GM23338 (cell line): ENCODE measurements around the gene SDR42E2. TPM values are rescaled to one million over a fixed set of nuclear protein-coding genes. Genes with fewer than 3 reads are reported as not detected.

Source experiments
- ATAC-seq: fragments of 200-7000 bp; cut with Tn5 transposase; 3 replicates; pipeline ENCODE4 v1.9.1; 2020
- DNase-seq: peaks from one replicate; pipeline ENCODE4 v3.0.0-alpha.2; 2015; ENCODE audit warnings: low spot score
- H2AFZ ChIP-seq: fragments of 200-600 bp; sonication (generic); 2 replicates; pipeline ENCODE4 v1.8.0; 2016; ENCODE audit warnings: antibody characterized with exemption, mild to moderate bottlenecking, moderate library complexity
- H3F3A ChIP-seq: fragments of 200-600 bp; sonication (generic); replicated peaks from 2 replicates; pipeline ENCODE4 v1.8.0; 2017; ENCODE audit warnings: antibody characterized with exemption, mixed run types, low read depth
- H3K27ac ChIP-seq: fragments of 200-600 bp; sonication (generic); 2 replicates; pipeline ENCODE4 v1.6.1; 2016; ENCODE audit warnings: low read depth
- H3K27me3 ChIP-seq: fragments of 200-600 bp; sonication (generic); 2 replicates; pipeline ENCODE4 v1.8.0; 2016; ENCODE audit warnings: mild to moderate bottlenecking, mixed run types, moderate library complexity; ENCODE audit not compliant: insufficient read depth
- H3K36me3 ChIP-seq: fragments of 200-600 bp; sonication (generic); 2 replicates; pipeline ENCODE4 v1.8.0; 2016; ENCODE audit warnings: mild to moderate bottlenecking; ENCODE audit not compliant: insufficient read depth
- H3K4me1 ChIP-seq: fragments of 200-600 bp; sonication (generic); 2 replicates; pipeline ENCODE4 v1.8.0; 2016; ENCODE audit warnings: mild to moderate bottlenecking, moderate library complexity; ENCODE audit not compliant: insufficient read depth
- H3K4me2 ChIP-seq: fragments of 200-600 bp; sonication (generic); 2 replicates; pipeline ENCODE4 v1.7.1; 2017; ENCODE audit warnings: mixed run types
- H3K4me3 ChIP-seq: fragments of 200-600 bp; sonication (generic); 2 replicates; pipeline ENCODE4 v1.6.1; 2016; ENCODE audit warnings: mixed run types
- H3K79me2 ChIP-seq: fragments of 200-600 bp; sonication (generic); replicated peaks from 2 replicates; pipeline ENCODE4 v1.8.0; 2017; ENCODE audit warnings: mild to moderate bottlenecking; ENCODE audit not compliant: insufficient read depth
- H3K9me2 ChIP-seq: fragments of 200-600 bp; sonication (generic); 2 replicates; pipeline ENCODE4 v1.8.0; 2017; ENCODE audit not compliant: insufficient read depth
- H4K20me1 ChIP-seq: fragments of 200-600 bp; sonication (generic); replicated peaks from 2 replicates; pipeline ENCODE4 v1.8.0; 2017; ENCODE audit warnings: mild to moderate bottlenecking; ENCODE audit not compliant: insufficient read depth
- H3K27ac Mint-ChIP-seq: 2 replicates; pipeline ENCODE4 v1.8.0; 2020; ENCODE audit warnings: inconsistent platforms, mild to moderate bottlenecking, moderate library complexity, mixed read lengths
- H3K27me3 Mint-ChIP-seq: 3 replicates; pipeline ENCODE4 v1.8.0; 2022; ENCODE audit warnings: low read depth, mild to moderate bottlenecking, moderate library complexity, mixed read lengths, inconsistent platforms; ENCODE audit not compliant: insufficient read depth, poor library complexity
- H3K36me3 Mint-ChIP-seq: 3 replicates; pipeline ENCODE4 v1.8.0; 2021; ENCODE audit warnings: low read depth, mild to moderate bottlenecking, inconsistent platforms, moderate library complexity, mixed read lengths
- H3K4me1 Mint-ChIP-seq: 3 replicates; pipeline ENCODE4 v1.8.0; 2020; ENCODE audit warnings: mild to moderate bottlenecking, inconsistent platforms, mixed read lengths
- H3K4me3 Mint-ChIP-seq: 3 replicates; pipeline ENCODE4 v1.8.0; 2021; ENCODE audit warnings: moderate library complexity, mild to moderate bottlenecking, inconsistent platforms, mixed read lengths
- H3K9me3 Mint-ChIP-seq: 3 replicates; pipeline ENCODE4 v1.8.0; 2020; ENCODE audit warnings: moderate library complexity, mild to moderate bottlenecking, inconsistent platforms, mixed read lengths
- ETS1 ChIP-seq: IDR thresholded peaks from 2 replicates; pipeline ENCODE4 v1.6.1; 2016; ENCODE audit warnings: antibody characterized with exemption
- EZH2phosphoT487 ChIP-seq: fragments of 200-600 bp; sonication (generic); IDR thresholded peaks from one replicate; pipeline ENCODE4 v1.8.1; 2018; ENCODE audit warnings: antibody characterized with exemption; ENCODE audit not compliant: unreplicated experiment
- JUNB ChIP-seq: IDR thresholded peaks from one replicate; pipeline ENCODE4 v1.6.1; 2016; ENCODE audit warnings: antibody characterized with exemption; ENCODE audit not compliant: unreplicated experiment
- NANOG ChIP-seq: IDR thresholded peaks from 2 replicates; pipeline ENCODE4 v1.6.1; 2016; ENCODE audit warnings: antibody characterized with exemption, borderline replicate concordance
- POLR2AphosphoS5 ChIP-seq: IDR thresholded peaks from 2 replicates; pipeline ENCODE4 v1.6.1; 2016; ENCODE audit warnings: antibody characterized with exemption, low read depth
- polyA plus RNA-seq: library from polyadenylated mRNA; unstranded; fragments of >200 nt; fragmentation: Nextera tagmentation; extraction: Ambion mirVana; gene quantifications from 2 replicates; pipeline ENCODE4 v1.2.1, GENCODE V29; 2016
- total RNA-seq: library from RNA; depleted of rRNA; stranded (reverse); fragments of >200 nt; shearing (Covaris generic); gene quantifications from 2 replicates; pipeline ENCODE4 v1.2.3, GENCODE V29; 2014
- TF ChIP-seq, protein P1 (sequence below): IDR thresholded peaks from one replicate; pipeline ENCODE4 v1.6.1; 2018; ENCODE audit warnings: antibody characterized with exemption; ENCODE audit not compliant: unreplicated experiment
- TF ChIP-seq, protein P2 (sequence below): fragments of 250-450 bp; sonication (Bioruptor Pico); IDR thresholded peaks from 2 replicates; pipeline ENCODE4 v1.5.0; 2020; ENCODE audit warnings: mild to moderate bottlenecking, moderate library complexity

The SDR42E2 gene
- total and polyA plus RNA-seq, 2 experiments from 2014 or later, result 0.15 TPM; not detected in 1

DNA sequence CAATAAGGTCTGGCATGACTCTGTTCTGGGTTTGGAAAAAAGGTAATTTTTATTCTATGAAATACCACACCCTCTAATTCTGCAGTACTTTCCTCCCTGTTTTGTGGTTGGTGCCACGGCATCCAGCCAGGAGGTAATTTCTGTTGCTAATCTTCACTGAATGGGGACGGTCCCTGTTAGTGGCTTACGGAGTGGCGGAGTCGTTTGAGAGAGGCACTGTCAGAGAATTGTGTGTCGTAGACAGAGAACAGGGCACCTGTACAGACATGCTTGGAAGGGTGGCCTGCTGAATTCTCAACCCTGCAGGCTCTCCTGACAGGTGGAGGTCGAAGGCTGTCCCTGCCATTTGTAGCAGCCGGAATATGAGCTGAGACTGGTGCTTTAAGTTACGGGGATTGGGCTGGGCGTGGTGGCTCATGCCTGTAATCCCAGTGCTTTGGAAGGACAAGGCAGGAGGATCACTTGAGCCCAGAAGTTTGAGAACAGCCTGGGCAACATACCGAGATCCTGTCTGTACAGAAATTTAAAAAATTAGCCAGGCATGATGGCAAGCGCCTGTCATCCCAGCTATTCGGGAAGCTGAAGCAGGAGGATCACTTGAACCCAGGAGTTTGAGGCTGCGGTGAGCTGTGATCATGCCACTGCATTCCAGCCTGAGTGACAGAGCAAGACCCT lies 77.0 kb downstream of the SDR42E2 start (continued):
- TF ChIP-seq, protein P1, sequence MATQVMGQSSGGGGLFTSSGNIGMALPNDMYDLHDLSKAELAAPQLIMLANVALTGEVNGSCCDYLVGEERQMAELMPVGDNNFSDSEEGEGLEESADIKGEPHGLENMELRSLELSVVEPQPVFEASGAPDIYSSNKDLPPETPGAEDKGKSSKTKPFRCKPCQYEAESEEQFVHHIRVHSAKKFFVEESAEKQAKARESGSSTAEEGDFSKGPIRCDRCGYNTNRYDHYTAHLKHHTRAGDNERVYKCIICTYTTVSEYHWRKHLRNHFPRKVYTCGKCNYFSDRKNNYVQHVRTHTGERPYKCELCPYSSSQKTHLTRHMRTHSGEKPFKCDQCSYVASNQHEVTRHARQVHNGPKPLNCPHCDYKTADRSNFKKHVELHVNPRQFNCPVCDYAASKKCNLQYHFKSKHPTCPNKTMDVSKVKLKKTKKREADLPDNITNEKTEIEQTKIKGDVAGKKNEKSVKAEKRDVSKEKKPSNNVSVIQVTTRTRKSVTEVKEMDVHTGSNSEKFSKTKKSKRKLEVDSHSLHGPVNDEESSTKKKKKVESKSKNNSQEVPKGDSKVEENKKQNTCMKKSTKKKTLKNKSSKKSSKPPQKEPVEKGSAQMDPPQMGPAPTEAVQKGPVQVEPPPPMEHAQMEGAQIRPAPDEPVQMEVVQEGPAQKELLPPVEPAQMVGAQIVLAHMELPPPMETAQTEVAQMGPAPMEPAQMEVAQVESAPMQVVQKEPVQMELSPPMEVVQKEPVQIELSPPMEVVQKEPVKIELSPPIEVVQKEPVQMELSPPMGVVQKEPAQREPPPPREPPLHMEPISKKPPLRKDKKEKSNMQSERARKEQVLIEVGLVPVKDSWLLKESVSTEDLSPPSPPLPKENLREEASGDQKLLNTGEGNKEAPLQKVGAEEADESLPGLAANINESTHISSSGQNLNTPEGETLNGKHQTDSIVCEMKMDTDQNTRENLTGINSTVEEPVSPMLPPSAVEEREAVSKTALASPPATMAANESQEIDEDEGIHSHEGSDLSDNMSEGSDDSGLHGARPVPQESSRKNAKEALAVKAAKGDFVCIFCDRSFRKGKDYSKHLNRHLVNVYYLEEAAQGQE, result no peak

DNA sequence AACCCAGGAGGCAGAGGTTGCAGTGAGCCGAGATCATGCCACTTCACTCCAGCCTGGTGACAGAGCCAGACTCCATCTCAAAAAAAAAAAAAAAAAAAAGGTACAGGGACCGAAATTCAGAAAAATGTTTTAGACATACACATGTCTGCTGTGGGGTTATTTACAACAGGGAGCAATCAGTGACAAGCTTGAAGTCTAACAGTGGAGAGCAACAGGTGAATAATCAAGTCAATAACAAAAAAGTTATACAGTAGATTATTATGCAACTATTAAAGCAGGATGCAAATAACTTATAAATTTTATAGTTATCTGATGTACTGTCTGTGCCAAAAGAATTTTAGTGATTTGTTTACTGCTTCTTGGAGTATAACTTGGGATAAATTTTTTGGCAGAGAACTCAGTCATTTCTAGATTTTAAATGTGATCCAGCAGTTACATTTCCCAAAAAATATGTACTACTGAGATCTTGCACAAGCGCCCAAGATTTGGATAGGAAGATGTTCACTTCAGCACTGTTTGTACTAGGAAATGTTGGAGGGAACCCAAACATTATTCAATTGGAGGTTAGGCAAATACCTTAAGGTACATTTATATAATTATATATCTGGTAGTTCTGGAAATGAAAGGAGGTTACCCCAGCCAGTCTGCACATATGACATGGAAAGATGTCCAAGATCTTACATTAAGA lies 77.9 kb downstream of the SDR42E2 start:
- Histone ChIP-seq H4K20me1 (no peaks in the 10 kb centered on the region; the same call in 1 of the 2 replicates), H3K4me3 (no peak overlapping the region)
- TF ChIP-seq JUNB (no peak), EZH2phosphoT487 (no peak), ETS1 (no peak), POLR2AphosphoS5 (no peak), NANOG (no peak)
- TF ChIP-seq, protein P2, sequence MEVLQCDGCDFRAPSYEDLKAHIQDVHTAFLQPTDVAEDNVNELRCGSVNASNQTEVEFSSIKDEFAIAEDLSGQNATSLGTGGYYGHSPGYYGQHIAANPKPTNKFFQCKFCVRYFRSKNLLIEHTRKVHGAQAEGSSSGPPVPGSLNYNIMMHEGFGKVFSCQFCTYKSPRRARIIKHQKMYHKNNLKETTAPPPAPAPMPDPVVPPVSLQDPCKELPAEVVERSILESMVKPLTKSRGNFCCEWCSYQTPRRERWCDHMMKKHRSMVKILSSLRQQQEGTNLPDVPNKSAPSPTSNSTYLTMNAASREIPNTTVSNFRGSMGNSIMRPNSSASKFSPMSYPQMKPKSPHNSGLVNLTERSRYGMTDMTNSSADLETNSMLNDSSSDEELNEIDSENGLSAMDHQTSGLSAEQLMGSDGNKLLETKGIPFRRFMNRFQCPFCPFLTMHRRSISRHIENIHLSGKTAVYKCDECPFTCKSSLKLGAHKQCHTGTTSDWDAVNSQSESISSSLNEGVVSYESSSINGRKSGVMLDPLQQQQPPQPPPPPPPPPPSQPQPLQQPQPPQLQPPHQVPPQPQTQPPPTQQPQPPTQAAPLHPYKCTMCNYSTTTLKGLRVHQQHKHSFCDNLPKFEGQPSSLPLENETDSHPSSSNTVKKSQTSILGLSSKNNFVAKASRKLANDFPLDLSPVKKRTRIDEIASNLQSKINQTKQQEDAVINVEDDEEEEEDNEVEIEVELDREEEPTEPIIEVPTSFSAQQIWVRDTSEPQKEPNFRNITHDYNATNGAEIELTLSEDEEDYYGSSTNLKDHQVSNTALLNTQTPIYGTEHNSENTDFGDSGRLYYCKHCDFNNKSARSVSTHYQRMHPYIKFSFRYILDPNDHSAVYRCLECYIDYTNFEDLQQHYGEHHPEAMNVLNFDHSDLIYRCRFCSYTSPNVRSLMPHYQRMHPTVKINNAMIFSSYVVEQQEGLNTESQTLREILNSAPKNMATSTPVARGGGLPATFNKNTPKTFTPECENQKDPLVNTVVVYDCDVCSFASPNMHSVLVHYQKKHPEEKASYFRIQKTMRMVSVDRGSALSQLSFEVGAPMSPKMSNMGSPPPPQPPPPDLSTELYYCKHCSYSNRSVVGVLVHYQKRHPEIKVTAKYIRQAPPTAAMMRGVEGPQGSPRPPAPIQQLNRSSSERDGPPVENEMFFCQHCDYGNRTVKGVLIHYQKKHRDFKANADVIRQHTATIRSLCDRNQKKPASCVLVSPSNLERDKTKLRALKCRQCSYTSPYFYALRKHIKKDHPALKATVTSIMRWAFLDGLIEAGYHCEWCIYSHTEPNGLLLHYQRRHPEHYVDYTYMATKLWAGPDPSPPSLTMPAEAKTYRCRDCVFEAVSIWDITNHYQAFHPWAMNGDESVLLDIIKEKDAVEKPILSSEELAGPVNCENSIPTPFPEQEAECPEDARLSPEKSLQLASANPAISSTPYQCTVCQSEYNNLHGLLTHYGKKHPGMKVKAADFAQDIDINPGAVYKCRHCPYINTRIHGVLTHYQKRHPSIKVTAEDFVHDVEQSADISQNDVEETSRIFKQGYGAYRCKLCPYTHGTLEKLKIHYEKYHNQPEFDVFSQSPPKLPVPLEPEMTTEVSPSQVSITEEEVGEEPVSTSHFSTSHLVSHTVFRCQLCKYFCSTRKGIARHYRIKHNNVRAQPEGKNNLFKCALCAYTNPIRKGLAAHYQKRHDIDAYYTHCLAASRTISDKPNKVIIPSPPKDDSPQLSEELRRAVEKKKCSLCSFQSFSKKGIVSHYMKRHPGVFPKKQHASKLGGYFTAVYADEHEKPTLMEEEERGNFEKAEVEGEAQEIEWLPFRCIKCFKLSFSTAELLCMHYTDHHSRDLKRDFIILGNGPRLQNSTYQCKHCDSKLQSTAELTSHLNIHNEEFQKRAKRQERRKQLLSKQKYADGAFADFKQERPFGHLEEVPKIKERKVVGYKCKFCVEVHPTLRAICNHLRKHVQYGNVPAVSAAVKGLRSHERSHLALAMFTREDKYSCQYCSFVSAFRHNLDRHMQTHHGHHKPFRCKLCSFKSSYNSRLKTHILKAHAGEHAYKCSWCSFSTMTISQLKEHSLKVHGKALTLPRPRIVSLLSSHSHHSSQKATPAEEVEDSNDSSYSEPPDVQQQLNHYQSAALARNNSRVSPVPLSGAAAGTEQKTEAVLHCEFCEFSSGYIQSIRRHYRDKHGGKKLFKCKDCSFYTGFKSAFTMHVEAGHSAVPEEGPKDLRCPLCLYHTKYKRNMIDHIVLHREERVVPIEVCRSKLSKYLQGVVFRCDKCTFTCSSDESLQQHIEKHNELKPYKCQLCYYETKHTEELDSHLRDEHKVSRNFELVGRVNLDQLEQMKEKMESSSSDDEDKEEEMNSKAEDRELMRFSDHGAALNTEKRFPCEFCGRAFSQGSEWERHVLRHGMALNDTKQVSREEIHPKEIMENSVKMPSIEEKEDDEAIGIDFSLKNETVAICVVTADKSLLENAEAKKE, result no peak
- TF ChIP-seq, protein P1, result no peak

More for the DNA sequence above, 77.9 kb downstream of the SDR42E2 start:
- Histone ChIP-seq H3K36me3 (no peaks in the 10 kb centered on the region; the same call in 1 of the 2 replicates), H3K27me3 (no peaks in the 10 kb centered on the region), H3K27ac (peak overlapping the region; percentile 47; the same call in 1 of the 2 replicates), H3K9me2 (no peaks in the 10 kb centered on the region), H3K79me2 (0 out of 2 replicates have a peak, but pooled peaks cover 3% of the 10 kb centered on the region), H2AFZ (no peak overlapping the region), H3K4me2 (no peak overlapping the region), H3F3A (no peaks in the 10 kb centered on the region), H3K4me1 (no peaks in the 10 kb centered on the region)
- no peaks in the 10 kb centered on the region for H3K4me1 Mint-ChIP-seq
- peaks cover 9% of the 10 kb centered on the region; the same call in 2 of the 3 replicates for H3K36me3 Mint-ChIP-seq
- no peaks in the 10 kb centered on the region for H3K9me3 Mint-ChIP-seq
- H3K4me3 Mint-ChIP-seq, result no peak overlapping the region
- H3K27ac Mint-ChIP-seq, result no peak overlapping the region
- peaks cover 2% of the 10 kb centered on the region for H3K27me3 Mint-ChIP-seq
- no peak for DNase-seq
- no peak for ATAC-seq
